Iris pigment epithelial cell (primary cell): ENCODE data around the gene SPINK2.
A peak's percentile ranks its signal among the peaks of the same experiment; 100 is the strongest.

Experiments used
- DNase-seq: peaks from one replicate; pipeline ENCODE4 v3.0.0-alpha.2; 2011; ENCODE audit warnings: low read depth

SPINK2 gene

GRCh38 chr4:56799824-56800756, 21.4 kb downstream of the SPINK2 start:
- peak; percentile 90 for DNase-seq

GRCh38 chr4:56799161-56799759, 22.2 kb downstream of the SPINK2 start:
- DNase-seq = no peak

- no peak for DNase-seq
These were observed 25.3 kb downstream of the SPINK2 start for GRCh38 chr4:56796211-56796610.

DNA sequence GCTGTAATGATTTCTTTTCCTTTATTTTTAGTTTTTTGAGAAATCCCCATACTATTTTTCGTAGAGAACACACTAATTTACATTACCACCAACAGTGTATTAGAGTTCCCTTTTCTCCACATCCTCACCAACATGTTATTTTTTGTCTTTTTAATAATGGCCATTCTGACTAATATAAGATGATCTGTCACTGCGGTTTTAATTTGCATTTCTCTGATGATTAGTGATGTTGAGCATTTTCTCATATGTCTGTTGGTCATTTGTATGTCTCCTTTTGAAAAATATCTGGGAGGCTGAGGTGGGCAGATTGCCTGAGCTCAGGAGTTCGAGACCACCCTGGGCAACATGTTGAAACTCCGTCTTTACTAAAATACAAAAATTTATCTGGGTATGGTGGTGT, 30.2 kb downstream of the SPINK2 start:
- DNase-seq = no peak

GRCh38 chr4:56790691-56791091, 30.8 kb downstream of the SPINK2 start:
- DNase-seq = no peak

DNA sequence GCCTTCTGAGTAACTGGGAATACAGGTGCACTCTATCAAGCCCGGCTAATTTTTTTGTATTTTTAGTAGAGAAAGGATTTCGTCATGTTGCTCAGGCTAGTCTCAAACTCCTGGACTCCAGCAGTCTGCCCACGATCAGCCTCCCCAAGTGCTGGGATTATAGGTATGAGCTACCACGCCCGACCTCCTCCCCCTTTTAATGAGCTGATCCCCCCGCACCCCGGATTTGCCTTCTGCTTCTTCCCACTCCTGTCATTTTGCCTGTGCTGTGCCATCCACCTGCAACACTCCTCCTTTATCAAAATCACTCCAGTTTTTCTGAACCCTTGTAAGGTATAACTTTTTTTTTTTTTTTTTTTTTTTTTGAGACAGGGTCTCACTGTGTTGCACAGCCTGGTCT, 33.4 kb downstream of the SPINK2 start:
- DNase-seq = no peak

DNA sequence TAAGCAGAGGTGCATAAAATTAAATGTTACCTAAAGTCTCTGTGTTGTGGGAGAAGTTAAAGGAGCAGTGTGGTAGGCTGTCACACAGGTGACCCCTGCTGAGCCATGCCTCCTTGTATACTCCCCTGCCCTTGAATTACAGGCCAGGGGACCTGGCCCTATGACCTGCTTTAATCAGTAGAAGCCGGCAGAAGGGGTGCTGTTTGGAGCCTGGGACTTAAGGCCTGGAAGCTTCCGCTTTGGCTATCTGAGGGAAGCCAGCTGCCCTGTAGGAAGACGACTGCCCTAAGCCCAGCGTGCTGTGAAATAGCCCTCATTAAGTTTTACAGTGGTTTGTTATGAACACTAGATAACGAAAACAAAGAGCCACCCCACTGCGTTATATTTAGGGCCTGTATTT, 34.1 kb downstream of the SPINK2 start:
- no peak for DNase-seq

DNA sequence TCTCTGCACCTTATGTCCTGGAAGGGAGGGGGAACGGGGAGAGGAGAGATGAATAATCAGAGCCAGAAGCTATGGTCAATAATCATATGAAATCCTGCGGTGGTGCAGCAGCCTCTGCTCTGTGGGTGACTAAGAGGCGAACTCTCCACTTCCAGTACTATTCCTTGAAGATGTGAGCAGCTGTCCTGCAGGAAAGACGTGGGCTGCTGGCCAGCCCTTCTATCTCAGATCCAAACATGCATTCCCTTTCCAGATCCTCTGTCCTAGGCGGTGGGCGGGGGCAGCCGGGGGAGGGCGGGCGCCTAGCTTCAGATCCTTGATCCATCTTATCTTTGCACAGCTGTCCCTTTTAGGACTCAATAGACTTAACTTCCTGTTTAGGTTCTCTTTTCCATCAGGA, 34.5 kb downstream of the SPINK2 start:
- peak; percentile 78 for DNase-seq

DNA sequence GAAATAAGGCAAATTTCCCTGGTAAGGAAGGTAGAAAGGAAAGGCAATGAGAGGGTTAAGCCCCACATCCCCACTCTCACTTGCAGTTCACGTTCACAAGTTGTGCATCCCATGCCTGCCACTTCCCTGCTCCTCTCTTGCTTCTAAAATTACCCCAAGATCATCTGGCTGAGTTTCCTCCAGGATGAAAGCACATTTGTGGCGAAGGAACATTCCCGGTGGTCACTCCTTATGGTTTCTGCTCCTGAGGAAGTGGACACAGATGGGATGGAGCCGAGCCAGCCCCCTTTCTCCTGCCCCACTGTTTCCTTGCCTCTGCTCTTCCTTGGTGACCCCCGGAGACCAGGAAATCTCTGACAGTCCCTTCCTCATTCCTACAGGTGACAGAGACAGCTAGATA, 37.5 kb downstream of the SPINK2 start:
- no peak for DNase-seq

GRCh38 chr4:56782019-56782418, 39.5 kb downstream of the SPINK2 start:
- DNase-seq = no peak

GRCh38 chr4:56773346-56773745, 48.2 kb downstream of the SPINK2 start:
- no peak for DNase-seq

DNA sequence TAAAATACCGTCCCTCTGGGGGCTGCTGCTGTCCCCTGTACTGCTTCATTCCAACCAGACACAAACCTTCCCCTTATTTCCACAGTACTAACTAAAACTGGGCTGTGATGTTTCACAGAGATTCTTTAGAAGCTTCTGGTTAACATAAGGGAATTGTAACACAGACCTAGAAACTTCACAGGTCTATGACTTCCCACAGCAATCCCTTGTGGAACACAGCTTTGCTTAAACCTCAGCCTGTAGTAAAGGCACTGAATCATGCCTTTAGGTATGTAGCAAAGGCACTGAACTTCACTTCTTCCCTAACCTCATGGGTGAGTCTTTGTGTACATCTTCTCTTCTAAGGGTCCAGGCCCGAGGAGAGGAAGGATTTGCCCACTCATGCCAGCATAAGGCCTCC, 49.4 kb downstream of the SPINK2 start:
- peak; percentile 54 for DNase-seq

- no peak for DNase-seq
These were observed 52.7 kb downstream of the SPINK2 start for GRCh38 chr4:56768763-56769162.

- DNase-seq = no peak
These were observed 53.2 kb downstream of the SPINK2 start for GRCh38 chr4:56768316-56768715.

- no peak for DNase-seq
These were observed 53.9 kb downstream of the SPINK2 start for GRCh38 chr4:56767567-56767966.

DNA sequence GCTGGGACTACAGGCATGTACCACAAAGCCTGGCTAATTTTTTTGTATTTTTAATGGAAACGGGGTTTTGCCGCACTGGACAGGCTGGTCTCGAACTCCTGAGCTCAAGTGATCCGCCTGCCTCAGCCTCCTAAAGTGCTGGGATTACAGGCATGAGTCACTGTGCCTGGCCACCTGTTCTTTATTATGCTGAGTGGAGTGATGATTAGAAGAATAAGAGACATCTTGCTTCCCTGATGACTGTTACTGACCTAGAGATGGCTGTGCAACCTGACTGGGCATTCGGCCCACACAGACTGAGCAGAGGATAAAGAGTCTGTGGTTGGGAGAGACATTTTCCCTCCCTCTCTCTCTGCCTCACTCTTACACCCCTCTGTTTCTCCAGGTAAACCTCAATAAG, 56.7 kb downstream of the SPINK2 start:
- peak; percentile 72 for DNase-seq

DNA sequence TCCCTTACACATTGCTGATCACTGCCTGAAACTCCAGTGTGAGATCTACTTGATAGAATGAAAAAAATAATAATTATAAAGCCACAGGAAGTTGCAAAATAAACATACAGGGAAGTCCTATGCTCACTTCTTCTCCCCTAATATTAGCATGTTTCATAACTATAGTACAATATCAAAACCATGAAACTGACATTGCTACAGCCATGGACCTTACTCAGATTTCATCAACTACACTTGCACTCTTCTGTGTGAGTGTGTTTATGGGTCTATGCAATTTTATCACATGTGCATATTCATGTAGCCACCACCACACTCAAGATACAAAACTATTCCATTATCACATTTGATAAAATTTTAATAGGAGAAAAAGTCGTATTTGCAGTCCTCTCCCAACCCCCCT, 57.3 kb downstream of the SPINK2 start:
- DNase-seq = peak; percentile 34

GRCh38 chr4:56762484-56763250, 58.8 kb downstream of the SPINK2 start:
- peak; percentile 40 for DNase-seq

DNA sequence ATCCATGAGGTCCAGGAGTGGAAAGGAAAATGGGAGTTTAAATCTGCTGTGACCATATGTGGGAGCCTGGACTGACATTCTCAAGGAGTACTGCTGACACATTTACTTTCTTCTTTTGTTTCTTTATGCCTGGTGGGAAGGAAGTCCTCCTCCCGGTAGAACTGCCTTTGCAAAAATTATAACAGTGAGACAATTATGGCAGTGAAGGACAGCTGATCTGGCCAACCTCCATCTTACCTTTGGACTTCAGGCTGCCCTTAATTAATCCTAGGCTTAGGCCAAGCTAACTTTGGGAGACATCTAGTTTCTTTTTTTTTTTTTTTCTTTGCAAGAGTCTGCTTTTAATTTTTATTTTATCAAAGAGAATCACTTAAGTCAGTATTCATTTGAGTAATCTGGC, 61.3 kb downstream of the SPINK2 start:
- no peak for DNase-seq
